GM12878 (cell line): ENCODE measurements around the gene ADAM30. TPM values are rescaled to one million over a fixed set of nuclear protein-coding genes. Genes with fewer than 3 reads are reported as not detected.

ENCODE experiments used
- ATAC-seq: fragments of 200-7000 bp; cut with Tn5 transposase; 3 replicates; pipeline ENCODE4 v1.9.1; 2020; ENCODE audit warnings: mild to moderate bottlenecking, moderate library complexity
- BruUV-seq: library from RNA; stranded (reverse); fragments of 400-500 nt; replicated peaks from 2 replicates; lab custom pipeline; 2021; lab: Mats Ljungman, UMichigan
- CTCF ChIA-PET: fragments of 300-600 bp; sonication (Branson Sonifier 250); formaldehyde crosslinking; extraction: SDS; loops from one replicate; lab custom pipeline; 2021; ENCODE audit warnings: inconsistent platforms; lab: Yijun Ruan, JAX
- POLR2A ChIA-PET: fragments of 350-600 bp; formaldehyde crosslinking; extraction: SDS; loops from one replicate; lab custom pipeline; 2021; ENCODE audit warnings: inconsistent platforms; lab: Charles Lee
- RAD21 ChIA-PET: fragments of 300-600 bp; sonication (Branson Sonifier 250); formaldehyde crosslinking; loops from one replicate; lab custom pipeline; 2023; ENCODE audit warnings: antibody characterized with exemption; ENCODE audit not compliant: unreplicated experiment; lab: Charles Lee
- SMC1A ChIA-PET: fragments of 300-600 bp; sonication (Branson Sonifier 250); formaldehyde crosslinking; loops from one replicate; lab custom pipeline; 2023; ENCODE audit not compliant: unreplicated experiment, uncharacterized antibody; lab: Charles Lee
- DNase-seq: peaks from one replicate; pipeline ENCODE4 v3.0.0-alpha.2; 2011; ENCODE audit warnings: low read depth, low spot score
- FAIRE-seq: peaks from 3 replicates; lab custom pipeline; 2011; peaks lifted over from hg19 to GRCh38; lab: Jason Lieb, UNC
- H2AFZ ChIP-seq: 2 replicates; pipeline ENCODE4 v1.6.0; 2011; ENCODE audit warnings: low read depth, low read length, control low read depth; ENCODE audit not compliant: control insufficient read depth
- H3K27ac ChIP-seq: 2 replicates; pipeline ENCODE4 v1.5.1; 2011; ENCODE audit warnings: control low read depth; ENCODE audit not compliant: control insufficient read depth, insufficient read depth
- H3K27me3 ChIP-seq, 2 experiments: replicated peaks in 1 of 2; 2 replicates each; pipeline versions ENCODE4 v1.6.0 to v1.6.1; 2011; ENCODE audit warnings: low read length in 1 of 2; ENCODE audit not compliant: control insufficient read depth in 2 of 2, insufficient read depth in 2 of 2
- H3K36me3 ChIP-seq, 2 experiments: 2 replicates each; pipeline ENCODE4 v1.5.1; 2011; ENCODE audit warnings: low read length in 1 of 2; ENCODE audit not compliant: control insufficient read depth in 2 of 2, insufficient read depth in 2 of 2
- H3K4me1 ChIP-seq: 2 replicates; pipeline ENCODE4 v1.6.1; 2011; ENCODE audit warnings: mild to moderate bottlenecking, low read length, moderate library complexity, mixed read lengths; ENCODE audit not compliant: control insufficient read depth, insufficient read depth
- H3K4me2 ChIP-seq: 2 replicates; pipeline ENCODE4 v1.6.0; 2011; ENCODE audit warnings: control low read depth; ENCODE audit not compliant: control insufficient read depth, insufficient read depth
- H3K4me3 ChIP-seq: fragments of 200-600 bp; sonication (generic); 2 replicates; pipeline ENCODE4 v1.5.1; 2016
- H3K79me2 ChIP-seq: 2 replicates; pipeline ENCODE4 v1.6.0; 2011; ENCODE audit warnings: low read length; ENCODE audit not compliant: control insufficient read depth, insufficient read depth
- H3K9ac ChIP-seq: 2 replicates; pipeline ENCODE4 v1.8.0; 2011; ENCODE audit warnings: low read length, control low read depth, mixed read lengths; ENCODE audit not compliant: control insufficient read depth, insufficient read depth
- H3K9me3 ChIP-seq: replicated peaks from 3 replicates; pipeline ENCODE4 v1.5.1; 2011; ENCODE audit warnings: mild to moderate bottlenecking, low read length; ENCODE audit not compliant: control insufficient read depth, insufficient read depth
- H4K20me1 ChIP-seq: 2 replicates; pipeline ENCODE4 v1.6.0; 2011; ENCODE audit not compliant: control insufficient read depth, insufficient read depth
- ATF7 ChIP-seq: fragments of 450-650 bp; IDR thresholded peaks from 2 replicates; pipeline ENCODE4 v1.6.1; 2016; ENCODE audit warnings: low read depth, mild to moderate bottlenecking
- CBFB ChIP-seq: IDR thresholded peaks from 2 replicates; pipeline ENCODE4 v1.6.1; 2016; ENCODE audit warnings: antibody characterized with exemption, low read depth
- IKZF2 ChIP-seq, 2 experiments: fragments of 450-650 bp; IDR thresholded peaks; 2 replicates each; pipeline ENCODE4 v1.6.1; 2017; ENCODE audit warnings: mild to moderate bottlenecking in 2 of 2, moderate library complexity in 2 of 2
- KAT2A ChIP-seq: conservative IDR thresholded peaks from 2 replicates; pipeline ENCODE4 v1.6.1; 2011; ENCODE audit warnings: low read depth, low read length; ENCODE audit not compliant: control insufficient read depth
- MEF2A ChIP-seq: IDR thresholded peaks from 2 replicates; pipeline ENCODE4 v1.6.1; 2011; ENCODE audit warnings: low read depth, mild to moderate bottlenecking, low read length, moderate library complexity; ENCODE audit not compliant: insufficient read depth
- MTA3 ChIP-seq: IDR thresholded peaks from 2 replicates; pipeline ENCODE4 v1.6.1; 2012; ENCODE audit warnings: low read length, inconsistent platforms, borderline replicate concordance
- PAX8 ChIP-seq: fragments of 450-650 bp; IDR thresholded peaks from 2 replicates; pipeline ENCODE4 v1.6.1; 2017; ENCODE audit warnings: mild to moderate bottlenecking, moderate library complexity
- RAD21 ChIP-seq: IDR thresholded peaks from 2 replicates; pipeline ENCODE4 v1.6.1; 2011; ENCODE audit warnings: mild to moderate bottlenecking, low read depth, low read length, moderate library complexity; ENCODE audit not compliant: insufficient read depth
- RB1 ChIP-seq: fragments of 450-650 bp; formaldehyde crosslinking; IDR thresholded peaks from 2 replicates; pipeline ENCODE4 v1.6.1; 2017; ENCODE audit warnings: mild to moderate bottlenecking, borderline replicate concordance
- SMAD5 ChIP-seq: IDR thresholded peaks from 2 replicates; pipeline ENCODE4 v1.6.1; 2016; ENCODE audit warnings: antibody characterized with exemption, low read depth
- STAT3 ChIP-seq: IDR thresholded peaks from 2 replicates; pipeline ENCODE4 v1.6.1; 2011; ENCODE audit warnings: low read depth, low read length, improper control_type of control experiment
- ZNF24 ChIP-seq: fragments of 450-650 bp; IDR thresholded peaks from 2 replicates; pipeline ENCODE4 v1.6.1; 2017; ENCODE audit warnings: antibody characterized with exemption, mild to moderate bottlenecking
- whole genome bisulfite sequencing: methylation state at CpG from one replicate; pipeline ENCODE4 v1.1.6; 2016; ENCODE audit warnings: low lambda C conversion rate; ENCODE audit not compliant: insufficient replicate concordance, insufficient coverage; ENCODE audit errors: missing lambda C conversion rate; 5-methylcytosine and 5-hydroxymethylcytosine counted together
- in situ Hi-C: fragments of 300-500 bp; cut with MboI; formaldehyde crosslinking; loops from 9 replicates; pipeline ENCODE4 v1.14.3; 2018; ENCODE audit warnings: mixed read lengths
- intact Hi-C: fragments of 100-400 bp; cut with micrococcal nuclease; formaldehyde crosslinking; loops from one replicate; pipeline ENCODE4 v1.14.2; 2022; ENCODE audit not compliant: unreplicated experiment
- polyA plus RNA-seq, 11 experiments: library from polyadenylated mRNA; depleted of rRNA in 4 of 11; unstranded in 6 of 11; stranded (reverse) in 5 of 11; fragments of >200 nt; fragmentation: Nextera tagmentation in 4 of 11; fragmentation: Illumina TruSeq in 1 of 11; extraction: Ambion mirVana in 4 of 11; extraction: Trizol in 1 of 11; gene quantifications; 1 replicate in 1 of 11; 2 replicates in 10 of 11; pipeline versions ENCODE4 v1.2.1 to v1.2.3, GENCODE V29; 2011 to 2016; ENCODE audit warnings: inconsistent platforms in 2 of 11, missing spikeins in 2 of 11, low read depth in 1 of 11
- total RNA-seq, 4 experiments: library from RNA; depleted of rRNA in 3 of 4; stranded (reverse); fragments of >200 nt in 3 of 4; fragmentation: Illumina TruSeq in 1 of 4; extraction: Trizol in 1 of 4; gene quantifications; 2 replicates each; pipeline versions ENCODE4 v1.2.1 to v1.2.3, GENCODE V29; 2013 to 2021
- TF ChIP-seq, protein P1 (sequence below): fragments of 450-650 bp; IDR thresholded peaks from 2 replicates; pipeline ENCODE4 v1.6.1; 2018; ENCODE audit warnings: borderline replicate concordance, mild to moderate bottlenecking; ENCODE audit not compliant: partially characterized antibody
- TF ChIP-seq, protein P2 (sequence below): fragments of 450-650 bp; IDR thresholded peaks from 2 replicates; pipeline ENCODE4 v1.6.1; 2017; ENCODE audit warnings: borderline replicate concordance
- TF ChIP-seq, protein P3 (sequence below): fragments of 450-650 bp; IDR thresholded peaks from 2 replicates; pipeline ENCODE4 v1.6.1; 2017; ENCODE audit warnings: mild to moderate bottlenecking, moderate library complexity
- TF ChIP-seq, protein P4 (sequence below): fragments of 450-650 bp; conservative IDR thresholded peaks from 2 replicates; pipeline ENCODE4 v1.6.1; 2017; ENCODE audit warnings: mild to moderate bottlenecking, moderate library complexity

Gene ADAM30
- total and polyA plus RNA-seq, 10 of the 15 experiments (the other 5 are each of a cell fraction or from before 2014, with no cell fraction given) = not detected

DNA sequence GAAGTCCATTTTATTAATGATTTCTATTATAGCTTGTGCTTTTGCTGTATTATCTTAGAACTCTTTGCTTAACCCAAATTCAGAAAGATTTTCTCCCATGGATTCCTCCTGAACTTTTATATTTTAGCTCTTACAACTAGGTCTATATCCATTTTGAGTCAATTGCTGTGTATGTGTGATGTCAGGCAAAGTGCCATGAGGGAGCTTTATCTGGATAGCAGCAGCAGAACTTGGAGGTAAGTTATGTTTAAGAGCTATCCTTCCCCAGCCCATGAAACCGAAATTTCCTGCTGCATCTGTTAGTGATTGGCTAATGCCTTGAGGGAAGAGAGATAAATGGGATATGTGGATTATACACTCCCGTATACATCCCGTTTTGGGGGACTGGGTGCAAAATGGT, 29.9 kb downstream of the ADAM30 start:
- 43% methylated on average over 3 of the region's 3 CpGs for WGBS
- ChIA-PET POLR2A (no interaction called here), SMC1A (no interaction called here), CTCF (no interaction called here), RAD21 (no interaction called here)
- DNase-seq = no peak
- H3K27me3 ChIP-seq = no peaks in the 10 kb centered on the region; a peak in 1 of 4 replicates
- no peaks in the 10 kb centered on the region for H3K4me1 ChIP-seq
- no peak overlapping the region for H3K27ac ChIP-seq
- H3K4me2 ChIP-seq = no peak overlapping the region
- intact Hi-C loops = no loop called here
- FAIRE-seq = no peak
- no peaks in the 10 kb centered on the region for H3K9me3 ChIP-seq
- no peaks in the 10 kb centered on the region for H3K36me3 ChIP-seq
- H3K4me3 ChIP-seq = no peak overlapping the region
- in situ Hi-C loops = no loop called here
- no peak overlapping the region for H2AFZ ChIP-seq
- no peak for ATAC-seq
- no peaks in the 10 kb centered on the region for H4K20me1 ChIP-seq
- BruUV-seq = no TSS peak
- no peak overlapping the region for H3K9ac ChIP-seq
- H3K79me2 ChIP-seq = no peaks in the 10 kb centered on the region
- TF ChIP-seq CBFB = no peak
- no peak for TF ChIP-seq KAT2A
- no peak for TF ChIP-seq MTA3
- TF ChIP-seq STAT3 = no peak
- TF ChIP-seq, protein P1, sequence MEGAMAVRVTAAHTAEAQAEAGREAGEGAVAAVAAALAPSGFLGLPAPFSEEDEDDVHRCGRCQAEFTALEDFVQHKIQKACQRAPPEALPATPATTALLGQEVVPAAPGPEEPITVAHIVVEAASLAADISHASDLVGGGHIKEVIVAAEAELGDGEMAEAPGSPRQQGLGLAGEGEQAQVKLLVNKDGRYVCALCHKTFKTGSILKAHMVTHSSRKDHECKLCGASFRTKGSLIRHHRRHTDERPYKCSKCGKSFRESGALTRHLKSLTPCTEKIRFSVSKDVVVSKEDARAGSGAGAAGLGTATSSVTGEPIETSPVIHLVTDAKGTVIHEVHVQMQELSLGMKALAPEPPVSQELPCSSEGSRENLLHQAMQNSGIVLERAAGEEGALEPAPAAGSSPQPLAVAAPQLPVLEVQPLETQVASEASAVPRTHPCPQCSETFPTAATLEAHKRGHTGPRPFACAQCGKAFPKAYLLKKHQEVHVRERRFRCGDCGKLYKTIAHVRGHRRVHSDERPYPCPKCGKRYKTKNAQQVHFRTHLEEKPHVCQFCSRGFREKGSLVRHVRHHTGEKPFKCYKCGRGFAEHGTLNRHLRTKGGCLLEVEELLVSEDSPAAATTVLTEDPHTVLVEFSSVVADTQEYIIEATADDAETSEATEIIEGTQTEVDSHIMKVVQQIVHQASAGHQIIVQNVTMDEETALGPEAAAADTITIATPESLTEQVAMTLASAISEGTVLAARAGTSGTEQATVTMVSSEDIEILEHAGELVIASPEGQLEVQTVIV = no peak
- TF ChIP-seq, protein P2, sequence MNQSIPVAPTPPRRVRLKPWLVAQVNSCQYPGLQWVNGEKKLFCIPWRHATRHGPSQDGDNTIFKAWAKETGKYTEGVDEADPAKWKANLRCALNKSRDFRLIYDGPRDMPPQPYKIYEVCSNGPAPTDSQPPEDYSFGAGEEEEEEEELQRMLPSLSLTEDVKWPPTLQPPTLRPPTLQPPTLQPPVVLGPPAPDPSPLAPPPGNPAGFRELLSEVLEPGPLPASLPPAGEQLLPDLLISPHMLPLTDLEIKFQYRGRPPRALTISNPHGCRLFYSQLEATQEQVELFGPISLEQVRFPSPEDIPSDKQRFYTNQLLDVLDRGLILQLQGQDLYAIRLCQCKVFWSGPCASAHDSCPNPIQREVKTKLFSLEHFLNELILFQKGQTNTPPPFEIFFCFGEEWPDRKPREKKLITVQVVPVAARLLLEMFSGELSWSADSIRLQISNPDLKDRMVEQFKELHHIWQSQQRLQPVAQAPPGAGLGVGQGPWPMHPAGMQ = no peak
- TF ChIP-seq, protein P3, sequence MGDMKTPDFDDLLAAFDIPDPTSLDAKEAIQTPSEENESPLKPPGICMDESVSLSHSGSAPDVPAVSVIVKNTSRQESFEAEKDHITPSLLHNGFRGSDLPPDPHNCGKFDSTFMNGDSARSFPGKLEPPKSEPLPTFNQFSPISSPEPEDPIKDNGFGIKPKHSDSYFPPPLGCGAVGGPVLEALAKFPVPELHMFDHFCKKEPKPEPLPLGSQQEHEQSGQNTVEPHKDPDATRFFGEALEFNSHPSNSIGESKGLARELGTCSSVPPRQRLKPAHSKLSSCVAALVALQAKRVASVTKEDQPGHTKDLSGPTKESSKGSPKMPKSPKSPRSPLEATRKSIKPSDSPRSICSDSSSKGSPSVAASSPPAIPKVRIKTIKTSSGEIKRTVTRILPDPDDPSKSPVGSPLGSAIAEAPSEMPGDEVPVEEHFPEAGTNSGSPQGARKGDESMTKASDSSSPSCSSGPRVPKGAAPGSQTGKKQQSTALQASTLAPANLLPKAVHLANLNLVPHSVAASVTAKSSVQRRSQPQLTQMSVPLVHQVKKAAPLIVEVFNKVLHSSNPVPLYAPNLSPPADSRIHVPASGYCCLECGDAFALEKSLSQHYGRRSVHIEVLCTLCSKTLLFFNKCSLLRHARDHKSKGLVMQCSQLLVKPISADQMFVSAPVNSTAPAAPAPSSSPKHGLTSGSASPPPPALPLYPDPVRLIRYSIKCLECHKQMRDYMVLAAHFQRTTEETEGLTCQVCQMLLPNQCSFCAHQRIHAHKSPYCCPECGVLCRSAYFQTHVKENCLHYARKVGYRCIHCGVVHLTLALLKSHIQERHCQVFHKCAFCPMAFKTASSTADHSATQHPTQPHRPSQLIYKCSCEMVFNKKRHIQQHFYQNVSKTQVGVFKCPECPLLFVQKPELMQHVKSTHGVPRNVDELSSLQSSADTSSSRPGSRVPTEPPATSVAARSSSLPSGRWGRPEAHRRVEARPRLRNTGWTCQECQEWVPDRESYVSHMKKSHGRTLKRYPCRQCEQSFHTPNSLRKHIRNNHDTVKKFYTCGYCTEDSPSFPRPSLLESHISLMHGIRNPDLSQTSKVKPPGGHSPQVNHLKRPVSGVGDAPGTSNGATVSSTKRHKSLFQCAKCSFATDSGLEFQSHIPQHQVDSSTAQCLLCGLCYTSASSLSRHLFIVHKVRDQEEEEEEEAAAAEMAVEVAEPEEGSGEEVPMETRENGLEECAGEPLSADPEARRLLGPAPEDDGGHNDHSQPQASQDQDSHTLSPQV = no peak
- TF ChIP-seq RAD21 = no peak
- no peak for TF ChIP-seq MEF2A
- TF ChIP-seq, protein P4, sequence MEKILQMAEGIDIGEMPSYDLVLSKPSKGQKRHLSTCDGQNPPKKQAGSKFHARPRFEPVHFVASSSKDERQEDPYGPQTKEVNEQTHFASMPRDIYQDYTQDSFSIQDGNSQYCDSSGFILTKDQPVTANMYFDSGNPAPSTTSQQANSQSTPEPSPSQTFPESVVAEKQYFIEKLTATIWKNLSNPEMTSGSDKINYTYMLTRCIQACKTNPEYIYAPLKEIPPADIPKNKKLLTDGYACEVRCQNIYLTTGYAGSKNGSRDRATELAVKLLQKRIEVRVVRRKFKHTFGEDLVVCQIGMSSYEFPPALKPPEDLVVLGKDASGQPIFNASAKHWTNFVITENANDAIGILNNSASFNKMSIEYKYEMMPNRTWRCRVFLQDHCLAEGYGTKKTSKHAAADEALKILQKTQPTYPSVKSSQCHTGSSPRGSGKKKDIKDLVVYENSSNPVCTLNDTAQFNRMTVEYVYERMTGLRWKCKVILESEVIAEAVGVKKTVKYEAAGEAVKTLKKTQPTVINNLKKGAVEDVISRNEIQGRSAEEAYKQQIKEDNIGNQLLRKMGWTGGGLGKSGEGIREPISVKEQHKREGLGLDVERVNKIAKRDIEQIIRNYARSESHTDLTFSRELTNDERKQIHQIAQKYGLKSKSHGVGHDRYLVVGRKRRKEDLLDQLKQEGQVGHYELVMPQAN = no peak
- no peak for TF ChIP-seq ZNF24
- no peak for TF ChIP-seq RB1
- TF ChIP-seq IKZF2 (IDR thresholded peaks at IDR 0.05) = no peak
- TF ChIP-seq ATF7 = no peak
- no peak for TF ChIP-seq SMAD5
- TF ChIP-seq PAX8 = no peak
